HG02763 (cell line): Measurements from ENCODE around the gene TNP2.
A peak's percentile ranks its signal among the peaks of the same experiment; 100 is the strongest.

Source experiments
- ATAC-seq: cut with Tn5 transposase; IDR thresholded peaks from one replicate; pipeline ENCODE4 v1.9.1; 2021; ENCODE audit warnings: mild to moderate bottlenecking, moderate library complexity; ENCODE audit not compliant: unreplicated experiment

Gene TNP2

DNA sequence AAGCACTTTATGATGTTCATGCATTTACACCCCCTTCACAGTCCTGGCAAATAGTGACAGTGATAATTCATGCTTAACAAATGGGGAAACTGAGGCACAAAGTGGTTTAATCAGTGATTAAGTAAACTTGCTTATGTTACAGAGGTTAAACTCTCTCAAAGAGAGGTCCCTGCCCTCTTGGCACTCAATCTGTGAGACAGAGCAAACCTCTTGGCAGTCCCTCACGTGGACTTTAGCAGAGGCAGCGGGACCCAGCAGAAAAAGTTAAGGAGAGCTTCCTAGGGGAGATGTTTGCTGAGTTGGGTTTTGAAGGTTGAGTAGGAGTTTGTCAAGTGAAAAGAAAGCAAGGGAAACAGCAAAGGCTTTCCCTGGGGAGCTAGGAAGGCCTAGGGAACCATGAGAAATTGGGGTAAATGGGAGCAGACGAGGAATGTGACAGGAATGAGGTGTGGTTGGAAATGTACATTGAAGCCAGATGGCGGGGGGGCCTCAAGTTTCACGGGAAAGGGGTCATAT, 23.8 kb downstream of the TNP2 start:
- ATAC-seq = no peak

DNA sequence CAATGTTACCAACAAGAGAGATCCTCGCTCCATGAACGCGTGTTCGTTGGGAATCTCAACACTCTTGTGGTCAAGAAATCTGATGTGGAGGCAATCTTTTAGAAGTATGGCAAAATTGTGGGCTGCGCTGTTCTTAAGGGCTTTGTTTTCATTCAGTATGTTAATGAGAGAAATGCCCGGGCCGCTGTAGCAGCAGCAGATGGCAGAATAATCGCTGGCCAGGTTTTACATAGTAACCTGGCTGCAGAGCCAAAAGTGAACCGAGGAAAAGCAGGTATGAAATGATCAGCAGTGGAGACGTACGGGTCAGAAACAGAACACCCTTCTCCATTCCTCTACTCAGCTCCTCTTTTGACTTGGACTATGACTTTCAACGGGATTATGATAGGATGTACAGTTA, 26.5 kb downstream of the TNP2 start:
- ATAC-seq = no peak

DNA sequence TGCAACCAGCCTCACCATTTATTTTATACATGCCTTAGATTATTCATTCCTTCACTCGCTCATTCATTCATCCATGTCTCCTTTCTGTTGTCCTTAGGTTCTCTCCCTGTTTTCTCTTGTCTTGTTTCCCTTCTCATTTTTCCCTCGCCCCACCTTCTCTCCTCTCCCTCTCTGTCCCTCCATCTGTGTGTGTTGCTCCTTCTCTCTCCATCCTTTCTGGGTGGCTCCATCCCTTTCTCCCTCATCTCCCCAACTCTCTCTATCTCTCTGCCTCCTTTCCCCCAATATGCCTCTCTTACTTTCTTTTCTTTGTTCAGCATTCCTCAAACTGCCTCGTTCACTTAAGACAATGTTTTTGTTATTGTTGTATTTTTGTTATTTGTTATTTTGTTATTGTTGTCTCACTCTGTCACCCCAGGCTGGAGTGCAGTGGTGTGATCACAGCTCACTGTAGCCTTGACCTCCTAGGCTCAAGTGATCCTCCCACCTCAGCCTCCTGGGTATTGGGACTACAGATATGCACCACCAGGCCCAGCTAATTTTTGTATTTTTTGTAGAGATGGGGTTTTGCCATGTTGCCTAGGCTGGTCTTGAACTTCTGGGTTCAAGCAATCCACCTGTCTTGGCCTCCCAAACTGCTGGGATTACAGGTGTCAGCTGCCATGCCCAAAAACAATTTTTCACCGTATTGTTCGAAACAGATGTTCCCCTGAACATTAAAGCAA, 27.5 kb downstream of the TNP2 start:
- no peak for ATAC-seq

DNA sequence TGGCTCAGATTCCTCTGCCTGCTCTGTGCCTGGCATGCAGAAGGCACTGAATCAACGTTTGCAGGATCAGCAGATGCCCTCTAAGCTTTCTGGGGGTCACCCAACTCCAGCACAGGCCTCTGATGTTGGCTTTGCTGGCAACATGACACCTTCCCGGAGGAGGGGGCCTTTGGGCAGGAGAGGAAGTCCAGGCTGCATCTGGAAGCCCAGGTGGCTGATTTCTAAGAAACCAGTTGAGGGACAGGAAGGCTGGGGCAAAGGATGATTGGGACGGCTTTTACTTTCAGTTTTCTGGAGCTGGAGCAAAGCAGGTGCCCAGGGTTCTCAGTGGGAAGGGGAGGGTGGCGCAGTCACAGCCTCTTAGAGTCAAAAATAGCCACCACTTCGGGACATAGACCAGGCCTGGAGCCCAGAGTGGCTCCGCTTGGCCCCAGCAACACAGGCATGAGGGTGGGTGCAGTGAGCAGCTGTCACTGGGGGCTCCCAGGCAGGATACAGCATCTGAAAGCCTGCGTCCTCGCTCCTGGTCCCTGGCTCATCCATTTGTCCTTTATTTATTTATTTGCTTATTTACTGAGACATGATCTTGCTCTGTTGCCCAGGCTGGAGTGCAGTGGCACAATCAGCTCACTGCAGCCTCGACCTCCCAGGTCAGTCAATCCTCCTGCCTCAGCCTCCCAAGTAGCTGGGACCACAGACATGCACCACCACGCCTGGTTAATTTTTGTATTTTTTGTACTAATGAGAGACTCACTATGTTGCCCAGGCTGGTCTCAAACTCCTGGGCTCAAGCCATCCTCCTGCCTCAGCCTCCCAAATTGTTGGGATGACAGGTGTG, 28.3 kb downstream of the TNP2 start:
- ATAC-seq = no peak

- ATAC-seq = no peak
These were observed 29.2 kb downstream of the TNP2 start for GRCh38 chr16:11239644-11240632.

DNA sequence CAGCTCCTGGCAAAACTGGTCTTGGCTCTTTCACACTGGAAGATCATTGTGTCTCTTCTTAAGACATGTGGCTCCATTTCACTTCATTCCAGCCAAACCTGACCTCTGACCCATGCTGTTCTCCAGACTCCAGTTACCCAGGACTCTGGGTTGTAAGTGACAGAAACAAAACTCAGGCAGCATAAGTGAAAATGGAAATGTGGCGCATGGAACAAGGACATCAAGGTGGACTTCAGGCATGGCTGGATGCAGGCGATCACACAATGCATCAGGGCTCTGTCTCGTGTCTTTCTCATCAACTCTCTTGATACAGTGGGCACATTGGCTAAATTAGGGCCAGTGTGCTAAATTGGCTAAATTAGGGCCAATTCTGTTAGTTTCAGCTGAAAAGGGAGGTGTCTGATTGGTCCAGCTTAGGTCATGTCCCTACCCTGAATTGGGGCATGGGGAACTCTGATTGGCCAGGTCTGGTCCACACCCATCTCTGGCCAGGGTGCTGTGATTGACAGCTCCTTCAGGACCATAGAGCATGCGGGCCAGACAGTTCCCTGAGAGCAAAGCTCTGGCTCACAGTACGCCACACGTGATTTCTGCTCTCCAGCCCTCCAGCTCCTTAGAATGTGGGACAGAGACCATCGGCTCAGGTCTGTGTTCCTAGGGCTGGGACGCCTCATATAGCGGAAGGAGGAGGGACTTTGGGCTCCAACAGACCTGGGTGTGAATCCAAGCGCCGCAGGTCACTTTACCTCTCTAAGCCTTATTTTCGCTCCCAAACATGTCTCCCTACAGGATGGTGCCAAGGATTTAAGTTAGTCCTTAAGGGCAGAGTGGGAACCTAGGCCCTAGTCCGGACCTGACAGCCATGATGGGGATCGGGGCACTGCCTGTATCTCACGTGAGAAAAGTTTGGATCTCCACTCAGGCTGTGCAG, 30.6 kb downstream of the TNP2 start:
- ATAC-seq = no peak

- ATAC-seq = no peak
These were observed 32.5 kb downstream of the TNP2 start for GRCh38 chr16:11236461-11237254.

DNA sequence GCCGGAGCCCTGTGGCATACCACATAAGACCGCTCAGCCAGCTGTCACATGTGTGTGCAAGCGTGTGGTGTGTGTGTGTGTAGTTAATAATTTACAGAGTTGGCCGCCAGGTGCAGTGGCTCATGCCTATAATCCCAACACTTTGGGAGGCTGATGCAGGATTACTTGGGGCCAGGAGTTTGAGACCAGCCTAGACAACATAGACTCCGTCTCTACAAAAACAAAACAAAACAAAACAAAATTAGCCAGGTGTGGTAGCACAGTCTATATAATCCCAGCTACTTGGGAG, 33.5 kb downstream of the TNP2 start:
- ATAC-seq = no peak

DNA sequence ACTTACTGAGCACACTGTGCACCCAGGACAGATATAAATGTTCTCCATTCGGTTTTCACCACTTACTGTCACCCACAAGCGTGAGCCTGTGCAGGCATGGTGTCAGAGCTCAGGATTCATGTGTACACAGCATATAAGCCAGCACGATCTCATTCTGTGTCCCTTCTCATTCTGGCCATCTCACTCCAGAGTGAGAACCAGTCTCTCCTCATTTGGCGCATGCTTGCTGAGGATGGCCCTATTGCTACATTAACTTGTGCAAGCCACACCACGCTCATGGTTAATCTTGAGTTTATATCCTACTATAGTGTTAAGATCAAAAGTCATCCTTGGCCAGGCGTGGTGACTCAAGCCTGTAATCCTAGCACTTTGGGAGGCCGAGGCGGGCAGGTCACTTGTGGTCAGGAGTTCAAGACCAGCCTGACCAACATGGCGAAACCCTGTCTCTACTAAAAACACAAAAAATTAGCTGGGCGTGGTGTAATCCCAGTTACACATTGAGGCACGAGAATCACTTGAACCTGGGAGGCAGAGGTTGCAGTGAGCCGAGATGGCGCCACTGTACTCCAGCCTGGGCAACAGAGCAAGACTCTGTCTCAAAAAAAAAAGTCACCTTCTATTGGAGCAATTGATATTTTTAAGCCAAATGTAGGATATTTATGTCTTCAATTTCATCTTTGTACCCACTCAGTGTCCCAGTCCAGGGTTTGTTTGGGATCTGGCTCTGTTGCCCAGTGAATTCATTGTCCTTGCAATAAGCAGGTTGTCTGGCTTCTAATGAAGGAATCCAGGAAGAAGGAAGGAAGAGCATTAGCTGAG, 34.0 kb downstream of the TNP2 start:
- no peak for ATAC-seq

GRCh38 chr16:11233727-11234376, 35.3 kb downstream of the TNP2 start:
- ATAC-seq = no peak

DNA sequence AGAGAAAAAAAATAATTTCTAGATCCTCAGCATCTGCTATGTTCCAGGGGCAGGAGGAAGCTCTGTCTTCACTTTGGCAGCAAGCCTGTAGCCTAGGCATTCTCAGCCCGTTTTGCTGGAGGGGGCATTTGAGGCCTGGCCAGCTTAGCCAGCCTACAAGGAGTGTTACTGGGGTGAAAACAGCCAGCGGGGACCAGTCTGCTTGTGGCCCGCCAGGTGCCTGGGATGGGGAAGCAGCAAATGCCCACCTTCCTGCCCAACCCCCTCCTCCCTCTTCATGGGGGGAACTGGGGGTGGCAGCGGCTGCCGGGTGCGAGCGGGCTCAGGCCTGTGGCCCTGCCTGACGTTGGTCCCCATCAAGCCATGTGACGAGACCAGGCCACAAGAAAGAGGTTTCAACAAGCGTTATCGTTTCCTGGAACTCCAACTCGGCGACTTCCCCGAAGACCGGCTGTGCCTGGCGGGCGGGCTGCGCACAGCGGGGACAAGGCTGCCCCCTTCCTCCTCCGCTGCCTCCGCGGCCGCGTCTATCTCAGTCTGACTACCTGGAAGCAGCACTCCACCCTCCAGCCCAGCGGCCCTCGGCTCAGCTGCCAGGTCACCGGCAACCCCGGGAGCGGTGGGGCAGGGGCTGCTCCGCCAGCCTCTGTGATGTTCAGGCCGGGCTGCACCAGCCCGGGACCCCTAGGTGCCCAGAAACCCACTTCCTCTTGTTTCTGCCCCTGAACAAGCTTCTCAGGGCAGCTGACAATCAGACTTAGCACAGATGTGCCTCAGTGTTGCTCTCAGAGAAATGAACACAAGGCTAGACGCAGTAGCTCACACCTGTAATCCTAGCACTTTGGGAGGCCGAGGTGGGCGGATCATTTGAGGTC, 36.0 kb downstream of the TNP2 start:
- peak; percentile 41 for ATAC-seq

- no peak for ATAC-seq
These were observed 36.7 kb downstream of the TNP2 start for GRCh38 chr16:11232302-11232851.

DNA sequence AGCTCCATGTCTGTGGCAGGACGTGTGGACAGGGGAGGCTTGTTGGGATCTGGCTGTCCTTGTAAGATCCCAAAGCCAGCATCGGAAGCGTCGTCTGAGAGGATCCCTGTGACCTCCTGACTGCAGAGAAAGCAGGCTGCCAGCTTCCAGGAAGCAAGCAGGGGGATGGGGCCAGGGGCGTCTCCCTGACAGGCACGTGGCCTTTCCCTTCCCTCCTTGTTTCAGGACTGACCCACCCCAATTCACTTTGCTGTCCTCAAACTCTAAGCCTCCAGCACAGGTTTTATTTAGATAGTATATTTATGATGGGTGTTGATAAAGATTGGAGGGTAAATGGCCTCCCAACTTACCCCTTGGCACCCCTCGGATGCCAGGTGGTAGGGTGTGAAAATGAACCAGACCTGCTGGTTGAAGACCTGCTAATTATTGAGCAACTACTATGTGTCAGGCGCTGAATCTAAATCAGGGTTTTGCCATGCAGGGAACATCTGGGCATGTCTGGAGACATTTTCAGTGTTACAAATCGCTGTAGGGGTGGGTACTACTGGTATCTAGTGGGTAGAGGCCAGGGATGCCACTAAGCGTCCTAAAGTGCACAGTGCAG, 37.7 kb downstream of the TNP2 start:
- ATAC-seq = no peak

GRCh38 chr16:11229906-11230305, 39.2 kb downstream of the TNP2 start:
- no peak for ATAC-seq

GRCh38 chr16:11229432-11229831, 39.7 kb downstream of the TNP2 start:
- no peak for ATAC-seq
